A673 (cell line): ENCODE data around the gene TNRC6C. TPM values are rescaled to one million over a fixed set of nuclear protein-coding genes. Genes with fewer than 3 reads are reported as not detected.
"Not testable (repeated sequence)": the region's sequence is repeated elsewhere in the genome, so short reads cannot be mapped to it uniquely, and the experiment has no call there.

Experiments used
- BruUV-seq: library from RNA; stranded (reverse); fragments of 400-500 nt; replicated peaks from 2 replicates; lab custom pipeline; 2021; lab: Mats Ljungman, UMichigan
- CTCF ChIA-PET: fragments of 300-600 bp; sonication (Branson Sonifier 250); formaldehyde crosslinking; loops from one replicate; lab custom pipeline; 2022; ENCODE audit warnings: antibody characterized with exemption; lab: Charles Lee
- POLR2A ChIA-PET: fragments of 300-600 bp; sonication (Branson Sonifier 250); formaldehyde crosslinking; loops from one replicate; lab custom pipeline; 2022; ENCODE audit warnings: antibody characterized with exemption; ENCODE audit not compliant: low non-redundant PET; lab: Charles Lee
- DNase-seq: peaks from one replicate; pipeline ENCODE4 v3.0.0-alpha.2; 2015; ENCODE audit warnings: low spot score
- H3K27ac ChIP-seq: fragments of 200-600 bp; sonication (generic); 2 replicates; pipeline ENCODE4 v1.5.1; 2016; ENCODE audit warnings: mixed run types, low read depth, mild to moderate bottlenecking, mixed read lengths, antibody characterized with exemption, low read length; ENCODE audit not compliant: poor library complexity, severe bottlenecking
- H3K27me3 ChIP-seq: fragments of 200-600 bp; sonication (generic); replicated peaks from 2 replicates; pipeline ENCODE4 v1.6.1; 2017; ENCODE audit warnings: mixed run types, low read depth, mild to moderate bottlenecking, mixed read lengths, antibody characterized with exemption, low read length; ENCODE audit not compliant: insufficient read depth, poor library complexity
- H3K36me3 ChIP-seq: fragments of 200-600 bp; sonication (generic); 2 replicates; pipeline ENCODE4 v1.6.1; 2016; ENCODE audit warnings: mixed run types, mild to moderate bottlenecking, mixed read lengths, antibody characterized with exemption, low read length; ENCODE audit not compliant: insufficient read depth, poor library complexity, severe bottlenecking
- H3K4me1 ChIP-seq: fragments of 200-600 bp; sonication (generic); 2 replicates; pipeline ENCODE4 v1.6.1; 2017; ENCODE audit warnings: mixed run types, mild to moderate bottlenecking, mixed read lengths, antibody characterized with exemption, low read length; ENCODE audit not compliant: insufficient read depth, poor library complexity, severe bottlenecking
- H3K4me3 ChIP-seq: fragments of 200-600 bp; sonication (generic); 2 replicates; pipeline ENCODE4 v1.5.1; 2016; ENCODE audit warnings: low read depth, mixed run types, mild to moderate bottlenecking, mixed read lengths, low read length; ENCODE audit not compliant: poor library complexity, severe bottlenecking
- H3K9me3 ChIP-seq: fragments of 200-600 bp; sonication (generic); 2 replicates; pipeline ENCODE4 v1.6.1; 2016; ENCODE audit warnings: mixed run types, low read depth, mild to moderate bottlenecking, mixed read lengths, antibody characterized with exemption, low read length; ENCODE audit not compliant: poor library complexity, severe bottlenecking
- EZH2 ChIP-seq: fragments of 200-600 bp; sonication (generic); IDR thresholded peaks from 2 replicates; pipeline ENCODE4 v1.6.1; 2017; ENCODE audit warnings: borderline replicate concordance, low read depth, mild to moderate bottlenecking, mixed read lengths, antibody characterized with exemption, low read length; ENCODE audit not compliant: poor library complexity, severe bottlenecking
- intact Hi-C: fragments of 100-400 bp; cut with micrococcal nuclease; formaldehyde crosslinking; loops from one replicate; pipeline ENCODE4 v1.10.0; 2022; ENCODE audit not compliant: unreplicated experiment
- total RNA-seq: library from RNA; stranded (reverse); gene quantifications from 2 replicates; pipeline ENCODE4 v1.2.3, GENCODE V29; 2021
- TF ChIP-seq, protein P1 (sequence below): fragments of 300-800, 200-600 bp; sonication (generic); conservative IDR thresholded peaks from 2 replicates; pipeline ENCODE4 v1.5.1; 2017; ENCODE audit warnings: low read depth, mild to moderate bottlenecking, antibody characterized with exemption, low read length, moderate library complexity, mixed read lengths

TNRC6C gene
- total RNA-seq, 1 experiment from 2014 or later: 26.7 TPM

DNA sequence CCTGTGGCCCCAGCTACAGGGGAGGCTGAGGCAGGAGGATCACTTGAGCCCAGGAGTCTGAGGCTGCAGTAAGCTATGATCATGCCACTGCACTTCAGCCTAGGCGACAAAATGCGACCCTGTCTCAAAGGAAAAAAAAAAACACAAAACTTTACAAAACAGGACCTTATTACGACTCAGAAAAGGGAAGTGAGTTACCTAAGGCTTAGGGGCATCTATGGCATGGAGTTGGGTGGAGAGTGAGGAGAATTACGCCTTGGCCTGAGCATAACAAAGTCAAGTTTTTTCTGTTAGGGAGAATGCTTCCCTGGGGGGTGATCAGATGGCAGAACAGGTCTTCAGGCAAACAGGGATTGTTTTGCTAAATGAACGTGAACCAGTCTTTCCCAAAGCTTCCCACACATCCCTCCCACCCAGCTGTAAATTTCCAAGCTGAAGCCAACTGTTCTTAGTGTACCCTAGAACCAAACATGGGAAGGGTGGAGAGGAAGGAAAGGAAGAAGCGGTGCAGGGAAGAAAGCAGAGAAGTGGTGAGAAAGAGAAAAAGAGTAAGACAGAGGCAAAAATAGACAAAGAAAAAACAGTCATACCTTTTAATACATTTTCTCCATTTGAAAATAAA lies 24.6 kb upstream of the TNRC6C start:
- H3K9me3 ChIP-seq: no peaks in the 10 kb centered on the region
- intact Hi-C loops: no loop called here
- H3K4me1 ChIP-seq: peaks cover 6% of the 10 kb centered on the region
- H3K4me3 ChIP-seq: no peak overlapping the region
- ChIA-PET CTCF (no interaction called here), POLR2A (interaction anchor here (0.6 kb wide), 1 partner anchor 291 kb away, joined by 3 read pairs; no protein-coding TSS in a partner anchor)
- no peaks in the 10 kb centered on the region for H3K27me3 ChIP-seq
- BruUV-seq: no TSS peak
- TF ChIP-seq EZH2: no peak
- TF ChIP-seq, protein P1, sequence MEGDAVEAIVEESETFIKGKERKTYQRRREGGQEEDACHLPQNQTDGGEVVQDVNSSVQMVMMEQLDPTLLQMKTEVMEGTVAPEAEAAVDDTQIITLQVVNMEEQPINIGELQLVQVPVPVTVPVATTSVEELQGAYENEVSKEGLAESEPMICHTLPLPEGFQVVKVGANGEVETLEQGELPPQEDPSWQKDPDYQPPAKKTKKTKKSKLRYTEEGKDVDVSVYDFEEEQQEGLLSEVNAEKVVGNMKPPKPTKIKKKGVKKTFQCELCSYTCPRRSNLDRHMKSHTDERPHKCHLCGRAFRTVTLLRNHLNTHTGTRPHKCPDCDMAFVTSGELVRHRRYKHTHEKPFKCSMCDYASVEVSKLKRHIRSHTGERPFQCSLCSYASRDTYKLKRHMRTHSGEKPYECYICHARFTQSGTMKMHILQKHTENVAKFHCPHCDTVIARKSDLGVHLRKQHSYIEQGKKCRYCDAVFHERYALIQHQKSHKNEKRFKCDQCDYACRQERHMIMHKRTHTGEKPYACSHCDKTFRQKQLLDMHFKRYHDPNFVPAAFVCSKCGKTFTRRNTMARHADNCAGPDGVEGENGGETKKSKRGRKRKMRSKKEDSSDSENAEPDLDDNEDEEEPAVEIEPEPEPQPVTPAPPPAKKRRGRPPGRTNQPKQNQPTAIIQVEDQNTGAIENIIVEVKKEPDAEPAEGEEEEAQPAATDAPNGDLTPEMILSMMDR: no peak
- DNase-seq: no peak
- no peaks in the 10 kb centered on the region for H3K36me3 ChIP-seq
- no peak overlapping the region for H3K27ac ChIP-seq

DNA sequence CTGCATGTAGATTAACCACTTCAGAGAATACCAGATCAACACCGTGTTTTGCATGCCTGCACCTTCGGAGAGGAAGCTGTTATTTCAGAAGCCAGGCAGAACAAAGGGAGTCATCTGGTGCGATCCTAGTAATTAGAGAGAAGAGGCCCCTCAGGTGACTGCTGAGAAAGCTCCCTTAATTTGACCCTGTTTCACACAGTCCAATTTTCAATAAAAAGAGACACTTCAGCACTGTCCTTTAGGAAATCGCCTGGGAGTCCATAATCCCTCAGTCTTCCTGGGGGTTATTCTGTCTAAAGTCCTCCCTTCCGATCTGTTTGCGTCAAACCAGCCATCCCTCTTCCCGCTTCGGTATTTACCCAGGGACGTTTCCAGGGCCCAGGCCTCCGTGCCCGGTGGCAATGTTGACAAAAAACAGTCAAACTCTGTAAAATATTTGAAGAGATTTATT lies 23.4 kb upstream of the TNRC6C start:
- H3K4me3 ChIP-seq: no peak overlapping the region
- no peaks in the 10 kb centered on the region for H3K4me1 ChIP-seq
- no peaks in the 10 kb centered on the region for H3K27me3 ChIP-seq
- intact Hi-C loops: no loop called here
- TF ChIP-seq, protein P1: no peak
- ChIA-PET CTCF (no interaction called here), POLR2A (interaction anchor here (0.6 kb wide), 1 partner anchor 354 kb away, joined by 6 read pairs; no protein-coding TSS in a partner anchor)
- no peak overlapping the region for H3K27ac ChIP-seq
- DNase-seq: no peak
- H3K36me3 ChIP-seq: no peaks in the 10 kb centered on the region
- no peaks in the 10 kb centered on the region for H3K9me3 ChIP-seq
- no TSS peak for BruUV-seq

DNA sequence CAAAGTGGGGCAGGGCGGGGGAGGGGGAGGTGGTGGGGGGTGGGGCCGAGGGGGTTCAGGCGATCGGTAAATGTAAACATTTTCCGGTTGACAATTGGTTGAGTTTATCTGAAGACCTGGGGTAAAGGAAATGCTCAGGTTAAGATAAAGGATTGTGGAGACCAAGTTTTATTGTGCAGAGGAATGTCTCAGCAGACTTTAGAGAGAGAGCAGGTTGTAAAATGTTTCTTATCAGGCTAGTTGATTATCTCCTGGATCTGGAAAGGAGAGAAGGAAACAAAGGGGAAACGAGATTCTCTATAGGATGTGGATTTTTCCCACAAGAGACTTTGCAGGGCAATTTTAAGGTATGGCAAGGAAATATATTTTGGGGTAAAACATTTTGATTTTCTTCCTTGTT lies 22.8 kb upstream of the TNRC6C start:
- intact Hi-C loops, H3K4me1 ChIP-seq, H3K9me3 ChIP-seq, H3K36me3 ChIP-seq, H3K27ac ChIP-seq, H3K27me3 ChIP-seq, DNase-seq, H3K4me3 ChIP-seq, CTCF ChIA-PET, BruUV-seq: not testable (repeated sequence)
- POLR2A ChIA-PET: interaction anchor here (0.6 kb wide), 1 partner anchor 355 kb away, joined by 6 read pairs; no protein-coding TSS in a partner anchor

DNA sequence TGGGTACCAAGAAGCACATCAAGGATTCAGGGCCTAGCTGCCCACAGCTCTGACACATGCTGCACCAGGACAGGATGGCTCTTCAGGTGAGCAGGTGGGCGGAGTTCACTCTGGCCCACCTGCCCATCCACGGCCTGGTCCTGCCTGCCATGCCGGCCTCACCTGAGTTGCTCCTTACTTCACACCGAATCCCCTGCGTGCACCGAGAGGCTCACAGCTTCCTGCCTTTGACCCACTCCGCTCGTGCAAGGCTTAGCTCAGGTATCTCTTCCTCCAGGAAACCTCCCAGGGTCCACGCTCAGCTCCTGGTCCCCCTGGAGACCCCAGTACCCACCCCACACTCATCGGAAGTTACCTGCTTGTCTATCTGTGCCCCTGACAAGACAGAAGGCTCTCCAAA lies 21.6 kb upstream of the TNRC6C start:
- H3K27ac ChIP-seq: no peak overlapping the region
- ChIA-PET POLR2A (interaction anchor here (0.5 kb wide), 1 partner anchor 1068 kb away, joined by 5 read pairs; no protein-coding TSS in a partner anchor), CTCF (no interaction called here)
- no peak overlapping the region for H3K4me3 ChIP-seq
- H3K36me3 ChIP-seq: no peaks in the 10 kb centered on the region
- no peaks in the 10 kb centered on the region for H3K9me3 ChIP-seq
- intact Hi-C loops: no loop called here
- no TSS peak for BruUV-seq
- TF ChIP-seq, protein P1: no peak
- no peak for TF ChIP-seq EZH2
- H3K27me3 ChIP-seq: no peaks in the 10 kb centered on the region
- no peak for DNase-seq
- no peaks in the 10 kb centered on the region for H3K4me1 ChIP-seq
